Measurements from ENCODE around the gene FERMT1. TPM values are rescaled to one million over a fixed set of nuclear protein-coding genes. Genes with fewer than 3 reads are reported as not detected.

FERMT1 gene
- total and polyA plus RNA-seq, 7 donors: 0.16 to 31.5 (median 0.41) TPM

DNA sequence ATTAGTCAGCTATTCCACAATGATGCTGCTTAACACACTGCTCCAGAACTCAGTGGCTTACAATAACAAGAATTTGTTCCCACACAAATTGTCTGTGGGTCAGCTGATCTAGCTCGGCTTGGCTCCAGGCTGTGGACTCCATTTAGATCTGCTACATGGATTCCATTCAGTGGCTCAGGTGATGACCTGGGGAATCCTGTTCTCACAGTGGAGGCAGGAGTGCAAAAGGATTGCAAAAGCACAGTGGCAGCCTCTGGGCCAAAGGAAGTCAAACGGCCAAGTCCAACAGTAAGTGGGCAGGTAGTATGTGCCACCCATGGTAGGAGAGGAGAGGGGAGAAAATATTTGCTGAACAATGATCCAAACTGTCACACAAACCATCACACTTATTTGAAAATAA lies 53.2 kb downstream of the FERMT1 start:
- no peak overlapping the region for H3K4me3 ChIP-seq
- no peak for DNase-seq
- H3K27ac ChIP-seq: no peak overlapping the region
- H3K27me3 ChIP-seq: no peaks in the 10 kb centered on the region
- H3K4me1 ChIP-seq: no peaks in the 10 kb centered on the region
- intact Hi-C loops (cut with DNase I): no loop called here
- TF ChIP-seq EP300 (IDR thresholded peaks at IDR 0.05): no peak
- no peak for TF ChIP-seq POLR2A (IDR thresholded peaks at IDR 0.05)
- TF ChIP-seq, protein P1, sequence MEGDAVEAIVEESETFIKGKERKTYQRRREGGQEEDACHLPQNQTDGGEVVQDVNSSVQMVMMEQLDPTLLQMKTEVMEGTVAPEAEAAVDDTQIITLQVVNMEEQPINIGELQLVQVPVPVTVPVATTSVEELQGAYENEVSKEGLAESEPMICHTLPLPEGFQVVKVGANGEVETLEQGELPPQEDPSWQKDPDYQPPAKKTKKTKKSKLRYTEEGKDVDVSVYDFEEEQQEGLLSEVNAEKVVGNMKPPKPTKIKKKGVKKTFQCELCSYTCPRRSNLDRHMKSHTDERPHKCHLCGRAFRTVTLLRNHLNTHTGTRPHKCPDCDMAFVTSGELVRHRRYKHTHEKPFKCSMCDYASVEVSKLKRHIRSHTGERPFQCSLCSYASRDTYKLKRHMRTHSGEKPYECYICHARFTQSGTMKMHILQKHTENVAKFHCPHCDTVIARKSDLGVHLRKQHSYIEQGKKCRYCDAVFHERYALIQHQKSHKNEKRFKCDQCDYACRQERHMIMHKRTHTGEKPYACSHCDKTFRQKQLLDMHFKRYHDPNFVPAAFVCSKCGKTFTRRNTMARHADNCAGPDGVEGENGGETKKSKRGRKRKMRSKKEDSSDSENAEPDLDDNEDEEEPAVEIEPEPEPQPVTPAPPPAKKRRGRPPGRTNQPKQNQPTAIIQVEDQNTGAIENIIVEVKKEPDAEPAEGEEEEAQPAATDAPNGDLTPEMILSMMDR (IDR thresholded peaks at IDR 0.05): no peak
- TF ChIP-seq POLR2AphosphoS5 (IDR thresholded peaks at IDR 0.05): no peak
- H3K9me3 ChIP-seq: no peaks in the 10 kb centered on the region
- WGBS, 2 donors: 80 to 87% methylated on average over 2 of the region's 2 CpGs
- no peaks in the 10 kb centered on the region for H3K36me3 ChIP-seq

DNA sequence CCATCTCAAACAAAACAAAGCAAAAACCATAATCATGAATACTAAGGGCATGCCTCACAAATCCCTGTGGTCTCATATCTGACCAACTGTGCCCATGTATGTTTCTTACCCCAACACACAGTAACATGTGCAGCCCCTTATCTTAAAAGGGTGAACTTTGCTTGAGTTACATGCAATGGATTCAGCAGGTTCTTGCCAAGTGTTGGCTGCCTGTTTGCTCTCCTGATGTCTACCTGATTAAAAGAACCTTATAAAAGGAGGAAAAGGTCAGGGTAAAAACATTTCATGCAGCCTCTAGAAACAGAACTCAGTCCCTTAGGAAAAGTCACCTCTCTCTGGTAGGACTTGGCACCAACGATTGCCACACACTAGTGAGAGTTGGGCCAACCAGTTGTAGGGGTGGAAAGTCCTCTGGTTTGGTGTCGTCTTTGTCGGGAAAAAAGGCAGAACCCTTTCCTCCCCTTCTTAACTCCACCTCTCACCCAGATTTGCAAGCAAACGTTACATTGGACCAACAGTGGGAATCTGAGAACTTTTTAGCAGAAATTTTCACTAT lies 55.0 kb downstream of the FERMT1 start:
- H3K36me3 ChIP-seq: no peaks in the 10 kb centered on the region
- intact Hi-C loops (cut with DNase I): no loop called here
- H3K4me3 ChIP-seq: no peak overlapping the region
- H3K27me3 ChIP-seq: no peaks in the 10 kb centered on the region
- 70 to 86% methylated on average over 4 of the region's 4 CpGs for WGBS, 2 donors
- H3K4me1 ChIP-seq: no peaks in the 10 kb centered on the region
- DNase-seq: no peak
- H3K9me3 ChIP-seq: no peaks in the 10 kb centered on the region
- H3K27ac ChIP-seq: no peak overlapping the region
- TF ChIP-seq POLR2AphosphoS5 (IDR thresholded peaks at IDR 0.05) (no peak), EP300 (IDR thresholded peaks at IDR 0.05) (no peak), POLR2A (IDR thresholded peaks at IDR 0.05) (no peak)
- TF ChIP-seq, protein P1 (IDR thresholded peaks at IDR 0.05): no peak

DNA sequence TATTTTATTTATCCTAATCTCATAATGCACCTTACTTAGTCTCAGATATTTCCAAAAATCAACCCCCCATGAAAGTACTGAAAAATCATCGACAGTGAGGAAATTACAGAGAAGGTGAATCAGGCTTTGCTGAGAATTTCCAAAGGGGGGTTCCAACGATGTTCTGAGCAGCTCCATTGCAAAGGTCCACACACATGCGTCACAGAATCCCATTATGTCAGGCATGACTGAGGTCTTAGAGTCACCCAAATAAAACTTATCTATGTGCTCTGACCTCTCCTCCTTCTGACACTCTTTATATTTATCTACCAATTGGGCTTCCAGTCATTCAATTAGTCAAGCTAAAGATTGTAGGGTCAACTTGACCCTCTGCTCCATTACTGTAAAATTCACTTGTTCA lies 56.2 kb downstream of the FERMT1 start:
- TF ChIP-seq, protein P1 (IDR thresholded peaks at IDR 0.05): no peak
- no peak for TF ChIP-seq EP300 (IDR thresholded peaks at IDR 0.05)
- no peak for TF ChIP-seq POLR2A (IDR thresholded peaks at IDR 0.05)
- no peak for TF ChIP-seq POLR2AphosphoS5 (IDR thresholded peaks at IDR 0.05)
- no peaks in the 10 kb centered on the region for H3K27me3 ChIP-seq
- no peak overlapping the region for H3K4me3 ChIP-seq
- WGBS, 2 donors: 87 to 95% methylated on average over 3 of the region's 3 CpGs
- H3K9me3 ChIP-seq: no peaks in the 10 kb centered on the region
- H3K27ac ChIP-seq: no peak overlapping the region
- intact Hi-C loops (cut with DNase I): no loop called here
- no peaks in the 10 kb centered on the region for H3K36me3 ChIP-seq
- no peak for DNase-seq
- H3K4me1 ChIP-seq: no peaks in the 10 kb centered on the region

GRCh38 chr20:6061544-6061943 lies 61.3 kb downstream of the FERMT1 start:
- intact Hi-C loops (cut with DNase I): no loop called here

More at GRCh38 chr20:6061544-6061943, 61.3 kb downstream of the FERMT1 start:
- TF ChIP-seq EP300 (IDR thresholded peaks at IDR 0.05) (no peak), POLR2A (IDR thresholded peaks at IDR 0.05) (no peak), POLR2AphosphoS5 (IDR thresholded peaks at IDR 0.05) (no peak)
- TF ChIP-seq, protein P1 (IDR thresholded peaks at IDR 0.05): no peak
- Histone ChIP-seq H3K36me3 (no peaks in the 10 kb centered on the region), H3K27ac (no peak overlapping the region), H3K9me3 (no peaks in the 10 kb centered on the region), H3K27me3 (peaks cover 0 to 15% (median 0%) of the 10 kb centered on the region in 3 donors), H3K4me1 (no peaks in the 10 kb centered on the region), H3K4me3 (no peak overlapping the region)
- WGBS, 2 donors: 50 to 58% methylated on average over 2 of the region's 2 CpGs
- DNase-seq: no peak

All from sigmoid colon (tissue), 7 donors.